GM10266 (cell line): ENCODE results near the gene KCNK18.
"Not testable (repeated sequence)": the region's sequence is repeated elsewhere in the genome, so short reads cannot be mapped to it uniquely, and the experiment has no call there.

ENCODE experiments used
- DNase-seq: peaks from one replicate; pipeline ENCODE4 v3.0.0; 2012; ENCODE audit errors: extremely low spot score
- TF ChIP-seq, protein P1 (sequence below): IDR thresholded peaks from 2 replicates; pipeline ENCODE4 v1.5.1; 2012; ENCODE audit warnings: mild to moderate bottlenecking, low read depth; ENCODE audit not compliant: control insufficient read depth, insufficient read depth; ENCODE audit errors: missing control alignments

Gene KCNK18

DNA sequence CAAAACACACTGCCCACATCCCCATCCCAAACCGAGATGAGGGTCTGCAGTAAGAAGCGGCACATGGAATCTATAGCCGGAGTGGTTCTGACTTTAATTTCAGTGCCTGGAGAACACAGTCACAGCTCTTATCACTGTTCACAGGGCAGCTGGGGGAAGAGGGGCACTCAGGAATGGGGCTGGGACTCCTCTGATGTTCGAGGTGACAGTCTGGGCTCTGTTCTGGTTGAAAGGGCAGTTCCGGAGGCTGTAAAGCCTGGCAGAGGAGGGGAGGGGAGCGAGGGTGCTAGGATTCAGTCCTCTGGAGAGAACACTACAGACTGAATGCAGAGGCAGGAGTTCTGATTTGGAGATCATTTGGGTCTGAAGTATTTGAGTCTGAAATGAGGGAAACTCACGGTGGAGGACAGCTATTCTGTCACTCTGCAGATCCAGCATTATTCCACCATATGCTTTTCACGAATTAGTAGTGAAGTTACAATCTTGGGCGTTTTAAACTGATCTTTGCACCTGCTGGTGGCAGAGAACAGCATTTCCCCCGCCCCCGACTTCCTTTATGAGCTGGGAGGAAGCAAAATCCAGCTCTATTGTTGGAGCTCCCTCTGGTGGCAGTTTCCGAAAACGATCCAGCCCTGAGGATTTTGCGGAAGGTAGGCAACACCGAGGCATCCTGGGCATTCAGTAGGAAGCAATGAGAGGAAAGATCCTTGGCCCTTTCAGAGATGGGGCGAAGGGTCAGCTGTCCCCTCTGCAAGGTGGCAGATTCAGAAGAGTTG, 22.7 kb upstream of the KCNK18 start:
- peak; percentile 82 for DNase-seq
- TF ChIP-seq, protein P1, sequence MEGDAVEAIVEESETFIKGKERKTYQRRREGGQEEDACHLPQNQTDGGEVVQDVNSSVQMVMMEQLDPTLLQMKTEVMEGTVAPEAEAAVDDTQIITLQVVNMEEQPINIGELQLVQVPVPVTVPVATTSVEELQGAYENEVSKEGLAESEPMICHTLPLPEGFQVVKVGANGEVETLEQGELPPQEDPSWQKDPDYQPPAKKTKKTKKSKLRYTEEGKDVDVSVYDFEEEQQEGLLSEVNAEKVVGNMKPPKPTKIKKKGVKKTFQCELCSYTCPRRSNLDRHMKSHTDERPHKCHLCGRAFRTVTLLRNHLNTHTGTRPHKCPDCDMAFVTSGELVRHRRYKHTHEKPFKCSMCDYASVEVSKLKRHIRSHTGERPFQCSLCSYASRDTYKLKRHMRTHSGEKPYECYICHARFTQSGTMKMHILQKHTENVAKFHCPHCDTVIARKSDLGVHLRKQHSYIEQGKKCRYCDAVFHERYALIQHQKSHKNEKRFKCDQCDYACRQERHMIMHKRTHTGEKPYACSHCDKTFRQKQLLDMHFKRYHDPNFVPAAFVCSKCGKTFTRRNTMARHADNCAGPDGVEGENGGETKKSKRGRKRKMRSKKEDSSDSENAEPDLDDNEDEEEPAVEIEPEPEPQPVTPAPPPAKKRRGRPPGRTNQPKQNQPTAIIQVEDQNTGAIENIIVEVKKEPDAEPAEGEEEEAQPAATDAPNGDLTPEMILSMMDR: peak; percentile 89

DNA sequence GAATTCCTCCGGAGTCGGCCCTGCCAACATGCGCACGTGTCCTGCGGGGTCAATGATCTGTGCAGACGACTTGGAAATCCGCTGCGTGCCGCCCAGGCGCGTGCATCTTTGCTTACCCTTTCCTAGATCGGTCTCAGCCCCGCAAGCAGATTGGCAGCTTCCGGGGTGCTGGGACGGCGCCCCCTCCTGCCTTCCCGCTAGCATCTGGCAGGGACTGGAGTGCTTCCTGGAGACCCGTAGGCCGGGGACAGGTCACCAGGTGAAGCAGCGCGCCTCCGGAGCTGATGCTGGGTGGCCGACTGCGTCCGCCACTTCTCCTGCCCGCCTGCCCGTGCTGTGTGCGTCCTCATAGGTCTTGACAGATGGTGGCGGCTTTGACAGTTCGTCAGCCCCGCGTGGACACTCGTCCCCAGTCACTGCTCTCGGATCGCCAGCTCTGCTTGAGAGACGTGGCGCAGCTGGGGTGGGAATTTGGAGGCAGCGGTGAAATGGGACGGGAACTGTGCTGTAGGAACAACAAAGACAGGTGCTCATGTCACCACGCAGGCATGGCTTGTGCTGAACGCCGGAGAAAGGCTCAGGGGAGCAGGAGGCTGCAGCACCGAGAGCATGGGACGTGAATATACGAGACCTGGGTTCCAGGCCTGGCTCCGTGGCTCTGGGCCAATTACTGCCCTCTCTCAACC, 21.9 kb upstream of the KCNK18 start:
- TF ChIP-seq, protein P1: peak; percentile 17
- DNase-seq: peak; percentile 27

GRCh38 chr10:117175901-117176534, 21.3 kb upstream of the KCNK18 start:
- TF ChIP-seq, protein P1: peak; percentile 83

DNA sequence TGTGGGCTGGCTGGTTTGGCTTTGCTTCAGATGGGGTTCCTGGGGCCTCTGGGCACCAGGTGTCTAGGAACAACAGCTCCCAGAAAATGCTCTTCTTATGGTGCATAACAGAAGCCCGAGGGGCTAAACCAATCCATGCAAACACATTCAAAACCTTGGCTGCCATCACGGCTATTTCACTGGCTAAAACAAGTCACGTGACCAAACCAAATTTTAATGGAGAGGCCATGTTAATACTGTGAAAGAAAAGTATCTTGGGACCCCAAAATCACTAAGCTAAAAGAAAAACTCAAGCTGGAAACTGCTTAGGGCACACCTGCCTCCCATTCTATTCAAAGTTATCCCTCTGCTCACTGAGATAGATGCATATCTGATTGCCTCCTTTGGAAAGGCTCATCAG, 19.1 kb upstream of the KCNK18 start:
- TF ChIP-seq, protein P1: no peak
- no peak for DNase-seq

More at GRCh38 chr10:117175901-117176534, 21.3 kb upstream of the KCNK18 start:
- DNase-seq: peak; percentile 70

DNA sequence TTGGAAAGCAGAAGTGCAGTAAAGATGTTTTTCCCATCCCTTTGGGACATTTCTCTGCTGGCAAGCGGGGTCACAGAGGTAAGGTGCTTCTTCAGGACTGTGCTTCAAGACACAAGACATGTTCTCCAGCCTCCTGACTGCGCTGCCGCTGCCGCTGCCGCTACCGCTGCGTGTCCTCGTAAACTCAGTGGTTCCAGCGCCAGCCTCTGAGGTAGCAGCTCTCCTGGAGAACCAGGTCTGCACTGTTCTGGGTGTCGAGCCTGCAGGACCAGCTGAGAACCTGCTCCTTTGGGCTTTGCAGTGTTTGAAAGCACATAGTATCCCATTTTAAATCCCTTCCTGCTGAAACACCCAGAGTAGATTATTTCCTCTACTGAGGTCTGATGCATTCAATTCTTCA, 13.0 kb upstream of the KCNK18 start:
- TF ChIP-seq, protein P1: no peak
- no peak for DNase-seq

DNA sequence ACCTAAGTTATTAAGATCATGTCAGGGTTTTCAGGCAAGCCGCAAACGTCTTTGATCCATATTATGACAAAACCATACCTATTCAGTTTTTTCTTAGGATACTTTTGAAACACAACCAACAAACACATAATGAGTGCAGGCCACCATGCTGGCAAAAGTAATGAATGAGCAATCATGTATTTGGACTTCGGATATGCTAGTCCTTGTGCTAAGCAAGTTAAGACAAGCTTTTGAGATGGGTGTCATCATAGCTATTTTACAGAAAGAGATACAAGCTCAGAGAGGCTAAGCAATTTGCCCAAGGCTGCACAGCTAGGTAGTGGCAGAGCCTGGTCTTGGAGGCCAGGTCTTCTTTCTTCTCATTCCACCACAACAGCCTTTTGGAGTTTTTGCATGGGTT, 12.5 kb upstream of the KCNK18 start:
- TF ChIP-seq, protein P1: no peak
- DNase-seq: no peak

DNA sequence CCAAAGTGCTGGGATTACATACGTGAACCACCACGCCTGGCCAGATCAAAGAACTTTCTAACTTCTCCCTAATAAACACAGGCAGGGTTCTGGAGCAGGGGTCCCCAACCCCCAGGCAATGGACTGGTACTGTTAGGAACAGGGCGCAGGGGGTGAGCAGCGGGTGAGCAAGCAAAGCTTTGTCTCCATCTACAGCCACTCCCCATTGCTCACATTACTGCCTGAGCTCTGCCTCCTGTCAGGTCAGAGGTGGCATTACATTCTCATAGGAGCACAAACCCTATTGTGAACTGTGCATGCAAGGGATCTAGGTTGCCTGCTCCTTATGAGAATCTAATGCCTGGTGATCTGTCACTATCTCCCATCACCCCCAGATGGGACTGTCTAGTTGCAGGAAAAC, 11.5 kb upstream of the KCNK18 start:
- not testable (repeated sequence) for DNase-seq
